ENCODE measurements around the gene MPIG6B.
"Not testable (repeated sequence)": the region's sequence is repeated elsewhere in the genome, so short reads cannot be mapped to it uniquely, and the experiment has no call there.

The MPIG6B gene

DNA sequence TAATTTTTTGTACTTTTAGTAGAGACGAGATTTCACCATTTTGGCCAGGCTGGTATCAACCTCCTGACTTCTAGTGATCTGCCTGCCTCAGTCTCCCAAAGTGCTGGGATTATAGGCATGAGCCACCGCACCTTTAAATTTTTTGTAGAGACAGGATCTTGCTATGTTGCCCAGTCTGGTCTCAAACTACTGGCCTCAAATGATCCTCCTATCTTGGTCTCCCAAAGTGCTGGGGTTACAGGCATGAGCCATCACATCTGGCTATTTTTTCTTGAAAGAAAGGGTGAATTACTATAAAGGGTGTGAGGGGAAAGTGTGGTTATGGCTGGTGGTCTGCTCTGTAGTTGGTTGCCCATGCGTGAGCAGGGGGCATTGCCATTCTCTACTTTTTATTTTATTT is 14.9 kb upstream of the MPIG6B start:
- H3K27ac ChIP-seq, result no peak overlapping the region
- TF ChIP-seq, protein P1, sequence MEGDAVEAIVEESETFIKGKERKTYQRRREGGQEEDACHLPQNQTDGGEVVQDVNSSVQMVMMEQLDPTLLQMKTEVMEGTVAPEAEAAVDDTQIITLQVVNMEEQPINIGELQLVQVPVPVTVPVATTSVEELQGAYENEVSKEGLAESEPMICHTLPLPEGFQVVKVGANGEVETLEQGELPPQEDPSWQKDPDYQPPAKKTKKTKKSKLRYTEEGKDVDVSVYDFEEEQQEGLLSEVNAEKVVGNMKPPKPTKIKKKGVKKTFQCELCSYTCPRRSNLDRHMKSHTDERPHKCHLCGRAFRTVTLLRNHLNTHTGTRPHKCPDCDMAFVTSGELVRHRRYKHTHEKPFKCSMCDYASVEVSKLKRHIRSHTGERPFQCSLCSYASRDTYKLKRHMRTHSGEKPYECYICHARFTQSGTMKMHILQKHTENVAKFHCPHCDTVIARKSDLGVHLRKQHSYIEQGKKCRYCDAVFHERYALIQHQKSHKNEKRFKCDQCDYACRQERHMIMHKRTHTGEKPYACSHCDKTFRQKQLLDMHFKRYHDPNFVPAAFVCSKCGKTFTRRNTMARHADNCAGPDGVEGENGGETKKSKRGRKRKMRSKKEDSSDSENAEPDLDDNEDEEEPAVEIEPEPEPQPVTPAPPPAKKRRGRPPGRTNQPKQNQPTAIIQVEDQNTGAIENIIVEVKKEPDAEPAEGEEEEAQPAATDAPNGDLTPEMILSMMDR (IDR thresholded peaks at IDR 0.05), result no peak
- no peak for TF ChIP-seq ZFX (IDR thresholded peaks at IDR 0.05; ENCODE audit: borderline replicate concordance)

DNA sequence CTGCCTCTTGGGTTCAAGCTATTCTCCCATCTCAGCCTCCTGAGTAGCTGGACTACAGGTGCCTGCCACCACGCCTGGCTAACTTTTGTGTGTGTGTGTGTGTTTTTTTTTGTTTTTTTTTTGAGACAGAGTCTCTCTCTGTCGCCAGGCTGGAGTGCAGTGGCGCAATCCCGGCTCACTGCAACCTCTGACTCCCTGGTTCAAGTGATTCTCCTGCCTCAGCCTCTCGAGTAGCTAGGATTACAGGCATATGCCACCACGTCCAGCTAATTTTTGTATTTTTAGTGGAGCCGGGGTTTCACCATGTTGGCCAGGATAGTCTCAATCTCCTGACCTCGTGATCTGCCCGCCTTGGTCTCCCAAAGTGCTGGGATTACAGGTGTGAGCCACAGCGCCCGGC is 14.0 kb upstream of the MPIG6B start:
- not testable (repeated sequence) for H3K27ac ChIP-seq

DNA sequence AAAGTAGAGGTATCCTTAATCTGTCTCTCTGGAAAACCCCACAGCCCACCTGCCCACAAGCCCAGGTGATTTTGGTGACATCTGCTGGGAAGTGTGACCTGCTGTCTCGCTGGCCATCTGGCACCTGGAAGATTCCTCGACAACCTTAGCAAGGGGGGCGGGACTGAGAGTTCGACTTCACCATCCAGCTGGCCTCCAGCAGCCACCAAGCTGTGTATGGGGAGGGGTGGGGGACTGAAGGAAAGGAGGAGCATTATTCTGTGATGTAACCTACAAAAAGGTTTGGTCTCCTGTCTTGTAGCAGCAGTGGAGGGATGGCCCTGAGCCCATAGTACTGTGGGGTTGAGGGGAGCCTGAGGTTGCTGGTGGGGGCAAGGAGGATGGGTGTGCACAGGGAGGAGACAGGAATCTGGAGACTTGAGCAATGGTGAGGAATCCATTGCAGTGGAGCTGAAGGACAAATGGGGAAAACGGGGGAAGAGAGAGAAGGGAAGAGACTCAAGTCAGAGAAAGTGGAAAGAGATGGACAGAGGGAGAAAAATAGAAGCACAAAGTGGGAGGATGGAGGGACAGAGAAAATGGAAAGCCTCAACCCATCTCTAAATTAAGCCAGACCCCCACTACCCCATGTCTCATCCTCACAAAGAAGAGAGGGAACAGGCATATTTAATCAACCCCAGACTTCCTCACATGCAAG is 12.5 kb upstream of the MPIG6B start:
- H3K27ac ChIP-seq, result no peak overlapping the region
- TF ChIP-seq ZFX (IDR thresholded peaks at IDR 0.05; ENCODE audit: borderline replicate concordance), result no peak
- TF ChIP-seq, protein P1 (IDR thresholded peaks at IDR 0.05), result no peak

DNA sequence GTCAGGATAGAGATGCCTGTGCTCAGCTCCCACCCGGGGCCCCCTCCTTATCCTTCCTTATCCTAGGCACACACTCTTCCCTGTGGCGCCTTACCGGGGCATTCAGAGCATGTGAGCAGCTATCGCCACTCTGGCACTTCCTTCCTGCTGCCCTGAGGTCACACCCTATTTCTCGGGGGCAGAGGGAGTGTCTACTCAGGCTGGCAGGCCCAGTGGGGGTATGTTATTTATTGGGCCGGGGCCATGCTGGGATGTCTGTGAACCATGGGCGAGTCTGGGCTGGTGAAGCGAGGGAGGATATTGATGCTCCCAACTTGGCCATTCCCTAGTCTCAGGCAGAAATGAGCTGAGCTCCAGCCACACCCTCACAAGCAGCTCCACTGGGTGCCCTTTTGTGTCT is 11.9 kb upstream of the MPIG6B start:
- H3K27ac ChIP-seq, result no peak overlapping the region
- TF ChIP-seq, protein P1 (IDR thresholded peaks at IDR 0.05), result no peak
- no peak for TF ChIP-seq ZFX (IDR thresholded peaks at IDR 0.05; ENCODE audit: borderline replicate concordance)

DNA sequence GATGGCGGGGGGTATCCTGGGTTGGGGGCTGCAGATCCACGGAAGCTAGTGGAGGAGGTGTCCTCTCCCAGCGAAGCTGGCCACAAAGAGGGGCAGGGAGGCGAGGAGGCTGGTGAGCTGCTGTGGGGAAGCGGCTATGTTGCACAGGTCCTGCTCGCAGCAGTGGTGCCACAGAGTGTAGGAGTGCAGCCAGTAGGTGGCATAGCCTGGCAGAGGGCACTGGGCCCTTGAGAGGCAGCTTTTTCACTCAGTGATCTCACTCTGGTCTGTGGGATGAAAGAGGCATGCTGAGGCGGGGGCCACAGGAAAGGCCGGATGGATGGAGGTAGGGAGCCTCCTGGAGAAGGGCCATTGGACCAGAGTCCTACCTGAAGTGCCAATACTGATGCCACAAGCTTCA is 10.9 kb upstream of the MPIG6B start:
- TF ChIP-seq, protein P1 (IDR thresholded peaks at IDR 0.05), result peak; percentile 71
- no peak for TF ChIP-seq ZFX (IDR thresholded peaks at IDR 0.05; ENCODE audit: borderline replicate concordance)
- H3K27ac ChIP-seq, result no peak overlapping the region

DNA sequence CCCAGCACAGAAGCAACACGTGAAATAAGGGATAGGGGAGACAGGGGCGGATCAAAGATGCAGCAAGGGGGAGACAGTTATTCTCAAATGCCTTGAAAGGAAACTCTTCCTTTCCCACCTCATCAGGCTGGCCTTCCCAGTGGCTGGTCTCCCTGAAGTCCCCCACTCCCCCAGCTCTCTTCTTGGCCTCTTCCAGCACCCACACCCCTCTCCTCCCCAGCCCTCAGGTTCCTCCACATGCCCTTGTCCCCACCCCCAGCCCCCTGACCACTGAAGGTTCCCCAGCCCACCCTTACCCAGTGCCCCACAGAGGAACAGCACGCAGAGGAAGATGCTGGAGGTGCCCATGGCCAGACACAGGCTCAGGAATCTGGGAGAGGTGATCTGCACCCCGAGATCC is 9.7 kb upstream of the MPIG6B start:
- no peak for TF ChIP-seq ZFX (IDR thresholded peaks at IDR 0.05; ENCODE audit: borderline replicate concordance)
- TF ChIP-seq, protein P1 (IDR thresholded peaks at IDR 0.05), result no peak

DNA sequence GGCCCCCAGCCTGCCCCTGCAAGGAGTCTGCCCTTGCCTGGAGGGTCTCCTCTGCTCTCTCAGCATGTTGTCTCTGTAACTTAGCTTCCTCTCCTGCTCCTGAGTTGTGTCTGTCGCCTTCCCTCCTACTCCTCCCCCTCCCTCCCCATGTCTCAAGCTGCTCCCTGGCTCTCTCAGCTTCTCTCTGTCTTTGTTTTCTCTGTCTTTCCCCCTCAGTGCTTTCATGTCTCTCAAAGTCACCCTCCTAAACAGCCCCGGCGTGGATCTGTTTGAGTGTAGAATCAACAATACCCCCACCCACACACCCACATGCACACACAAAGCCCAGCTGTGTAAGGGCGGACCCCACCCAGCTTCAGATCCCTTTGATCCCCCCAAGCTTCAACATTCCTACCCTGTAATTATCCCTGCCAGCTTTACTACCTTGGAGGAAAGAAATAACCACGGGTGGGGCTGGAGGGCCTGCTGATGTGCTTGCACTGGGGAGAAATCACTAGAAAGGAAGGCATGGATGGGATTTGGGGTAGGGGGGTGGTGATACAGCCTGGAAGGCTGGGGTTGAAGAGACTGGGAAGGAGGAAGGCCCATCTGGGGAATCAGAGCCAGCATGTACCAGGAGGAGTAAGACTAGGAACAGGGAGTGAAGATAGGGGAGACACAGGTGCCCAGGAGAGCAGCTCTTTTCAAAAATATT is 9.0 kb upstream of the MPIG6B start:
- H3K27ac ChIP-seq, result no peak overlapping the region
- TF ChIP-seq, protein P1 (IDR thresholded peaks at IDR 0.05), result no peak
- TF ChIP-seq ZFX (IDR thresholded peaks at IDR 0.05; ENCODE audit: borderline replicate concordance), result no peak

More for the DNA sequence above, 9.7 kb upstream of the MPIG6B start:
- H3K27ac ChIP-seq, result no peak overlapping the region

All from 22Rv1 (cell line).